ENCODE data around the gene CARD19. TPM values are rescaled to one million over a fixed set of nuclear protein-coding genes. Genes with fewer than 3 reads are reported as not detected.

Gene CARD19
- total RNA-seq, 1 experiment from 2014 or later, result 54.5 TPM

- no peaks in the 10 kb centered on the region for H4K20me1 ChIP-seq (ENCODE audit: insufficient read depth)
- BruUV-seq (replicated peaks), result no TSS peak
- H3K9me3 ChIP-seq (ENCODE audit: control insufficient read depth in 1 of 2, insufficient read depth in 1 of 2, low read depth in 1 of 2, low read length in 2 of 2), result no peaks in the 10 kb centered on the region
- no peak overlapping the region for H2AFZ ChIP-seq (ENCODE audit: low read depth, low read length, poor library complexity, severe bottlenecking)
- CTCF ChIA-PET, result interaction anchor here (1.6 kb wide), 1 partner anchor 141 kb away, joined by 6 read pairs; no protein-coding TSS in a partner anchor
- ATAC-seq, result no peak
- no peak overlapping the region for H3K4me3 ChIP-seq (replicated peaks in 1 of 2; ENCODE audit: low read depth in 1 of 2, low read length in 2 of 2)
- POLR2A ChIA-PET, result no interaction called here
- TF ChIP-seq REST (IDR thresholded peaks at IDR 0.05; ENCODE audit: low read depth) (no peak), YY1 (IDR thresholded peaks at IDR 0.05; ENCODE audit: extremely low read depth, insufficient replicate concordance, low read depth, low read length) (no peak), EZH2 (IDR thresholded peaks at IDR 0.05) (no peak), TCF7L2 (IDR thresholded peaks at IDR 0.05; ENCODE audit: borderline replicate concordance, extremely low read depth, insufficient read depth, insufficient read length) (no peak), EGR1 (IDR thresholded peaks at IDR 0.05; ENCODE audit: low read depth) (no peak), EZH2phosphoT487 (IDR thresholded peaks at IDR 0.05; ENCODE audit: borderline replicate concordance) (no peak), SIN3A (IDR thresholded peaks at IDR 0.05; ENCODE audit: low read depth) (no peak)
- H3K4me2 ChIP-seq (ENCODE audit: low read length), result no peak overlapping the region
- intact Hi-C loops (cut with micrococcal nuclease), result loop anchor here (10.0 kb wide), 1 partner anchor 293 kb away; the partner anchor contains the start of genes FAM120A and FAM120AOS
- RAD21 ChIA-PET (ENCODE audit: low non-redundant PET in 1 of 2, low total read pairs in 2 of 2, uncharacterized antibody in 2 of 2, unreplicated experiment in 2 of 2), result no interaction called here
- H3K4me1 ChIP-seq (ENCODE audit: control insufficient read depth in 1 of 2, insufficient read depth in 2 of 2, low read length in 2 of 2), result peaks cover 3 to 11% of the 10 kb centered on the region in 2 experiments; a peak in 3 of 4 replicates
- no peaks in the 10 kb centered on the region for H3K79me2 ChIP-seq (ENCODE audit: insufficient read depth, low read length)
- H3K9ac ChIP-seq (ENCODE audit: low read length), result no peak overlapping the region
- no peaks in the 10 kb centered on the region for H3K9me2 ChIP-seq (ENCODE audit: insufficient read depth)
- no peak overlapping the region for H3K27ac ChIP-seq (ENCODE audit: low read depth, low read length)
- H3K36me3 ChIP-seq (ENCODE audit: control insufficient read depth in 1 of 2, insufficient read depth in 2 of 2, low read length in 2 of 2), result no peaks in the 10 kb centered on the region
- H3K27me3 ChIP-seq (ENCODE audit: insufficient read depth, low read length), result no peaks in the 10 kb centered on the region
- no peak for DNase-seq (ENCODE audit: low read depth, low spot score)
Observed at GRCh38 chr9:93161786-93162562, 66.0 kb downstream of the CARD19 start.

Other genes with a start within 250 kb of the CARD19 start
- gene ZNF484, start 218.2 kb upstream of the CARD19 start, total RNA-seq (2021; ENCODE audit: unreplicated experiment), result 7.2 TPM
- gene FGD3, start 148.7 kb upstream of the CARD19 start, total RNA-seq (2021; ENCODE audit: unreplicated experiment), result 3.3 TPM
- 11.3 TPM for gene SUSD3, start 37.5 kb upstream of the CARD19 start, total RNA-seq (2021; ENCODE audit: unreplicated experiment)
- gene NINJ1, start 38.0 kb downstream of the CARD19 start, total RNA-seq (2021; ENCODE audit: unreplicated experiment), result 34.4 TPM
- 24.4 TPM for gene WNK2, start 87.9 kb downstream of the CARD19 start, total RNA-seq (2021; ENCODE audit: unreplicated experiment)